DOHH2 (cell line): ENCODE measurements around the gene MTMR11.

ENCODE experiments used
- H3F3A ChIP-seq: fragments of 200-600 bp; sonication (generic), shearing (Covaris generic); 2 replicates; pipeline ENCODE4 v1.6.0; 2016; ENCODE audit warnings: antibody characterized with exemption, mild to moderate bottlenecking; ENCODE audit not compliant: control insufficient read depth, insufficient read depth
- H3K27ac ChIP-seq: fragments of 200-600 bp; sonication (generic); 2 replicates; pipeline ENCODE4 v1.5.1; 2014; ENCODE audit warnings: low read depth, mild to moderate bottlenecking, low read length, moderate library complexity
- H3K27me3 ChIP-seq: fragments of 200-600 bp; sonication (generic); 2 replicates; pipeline ENCODE4 v1.6.1; 2014; ENCODE audit warnings: mild to moderate bottlenecking, low read length, mixed read lengths; ENCODE audit not compliant: control insufficient read depth
- H3K36me3 ChIP-seq: fragments of 200-600 bp; sonication (generic); 2 replicates; pipeline ENCODE4 v1.6.1; 2014; ENCODE audit warnings: mild to moderate bottlenecking, low read length, moderate library complexity, mixed read lengths; ENCODE audit not compliant: control insufficient read depth
- H3K4me1 ChIP-seq: fragments of 200-600 bp; sonication (generic); 2 replicates; pipeline ENCODE4 v1.6.1; 2014; ENCODE audit warnings: mild to moderate bottlenecking, low read length, mixed read lengths; ENCODE audit not compliant: control insufficient read depth
- H3K4me2 ChIP-seq: fragments of 200-600 bp; sonication (generic); 2 replicates; pipeline ENCODE4 v1.6.0; 2014; ENCODE audit warnings: mild to moderate bottlenecking, low read length, moderate library complexity
- H3K4me3 ChIP-seq: fragments of 200-600 bp; sonication (generic); 2 replicates; pipeline ENCODE4 v1.5.1; 2014; ENCODE audit warnings: mild to moderate bottlenecking, low read length, mixed read lengths
- H3K79me2 ChIP-seq: fragments of 200-600 bp; sonication (generic); 2 replicates; pipeline ENCODE4 v1.6.1; 2014; ENCODE audit warnings: mild to moderate bottlenecking, low read length, mixed read lengths; ENCODE audit not compliant: control insufficient read depth
- H3K9me2 ChIP-seq: fragments of 200-600 bp; sonication (generic); replicated peaks from 2 replicates; pipeline ENCODE4 v1.6.1; 2014; ENCODE audit warnings: mild to moderate bottlenecking, low read length, mixed read lengths; ENCODE audit not compliant: control insufficient read depth
- H3K9me3 ChIP-seq: fragments of 200-600 bp; sonication (generic); 2 replicates; pipeline ENCODE4 v1.6.1; 2014; ENCODE audit warnings: antibody characterized with exemption, low read length, mixed read lengths; ENCODE audit not compliant: control insufficient read depth, insufficient read depth
- H4K20me1 ChIP-seq: fragments of 200-600 bp; sonication (generic); 2 replicates; pipeline ENCODE4 v1.6.0; 2014; ENCODE audit warnings: low read depth, mild to moderate bottlenecking, antibody characterized with exemption, low read length, moderate library complexity; ENCODE audit not compliant: control insufficient read depth, insufficient read depth
- CTCF ChIP-seq: fragments of 200-600 bp; sonication (generic); IDR thresholded peaks from one replicate; pipeline ENCODE4 v1.5.1; 2014; ENCODE audit warnings: antibody characterized with exemption, mild to moderate bottlenecking, low read depth, low read length; ENCODE audit not compliant: poor library complexity, severe bottlenecking
- EZH2phosphoT487 ChIP-seq: fragments of 200-600 bp; sonication (generic); IDR thresholded peaks from 2 replicates; pipeline ENCODE4 v1.6.1; 2017; ENCODE audit warnings: borderline replicate concordance, mild to moderate bottlenecking, antibody characterized with exemption, low read length, moderate library complexity, mixed read lengths

MTMR11 gene

GRCh38 chr1:149928401-149928724 is 8.3 kb downstream of the MTMR11 start:
- H3K9me3 ChIP-seq: no peaks in the 10 kb centered on the region
- peaks cover 42% of the 10 kb centered on the region for H3K36me3 ChIP-seq

GRCh38 chr1:149927563-149928400 is 8.9 kb downstream of the MTMR11 start, which contains the start of gene SF3B4:
SF3B4 (minus strand) TSS chr1:149927803; CDS start chr1:149927759, 44 bp downstream.
- H3K36me3 ChIP-seq: peaks cover 47% of the 10 kb centered on the region
- H3K27ac ChIP-seq: peak within 1 kb of the TSS; percentile 79
- H3K4me2 ChIP-seq: peak within 1 kb of the TSS; percentile 85
- no peak for TF ChIP-seq CTCF
- TF ChIP-seq EZH2phosphoT487: no peak
- no peaks in the 10 kb centered on the region for H3K9me2 ChIP-seq
- H3K79me2 ChIP-seq: peaks cover 34% of the 10 kb centered on the region
- peaks cover 19% of the 10 kb centered on the region for H4K20me1 ChIP-seq
- H3K27me3 ChIP-seq: no peaks in the 10 kb centered on the region
- H3K4me3 ChIP-seq: peak within 1 kb of the TSS; percentile 93
- H3F3A ChIP-seq: no peaks in the 10 kb centered on the region
- H3K9me3 ChIP-seq: no peaks in the 10 kb centered on the region
- H3K4me1 ChIP-seq: peaks cover 29% of the 10 kb centered on the region

More at GRCh38 chr1:149928401-149928724, 8.3 kb downstream of the MTMR11 start:
- Histone ChIP-seq H3K4me1 (peaks cover 29% of the 10 kb centered on the region), H3F3A (no peaks in the 10 kb centered on the region), H3K79me2 (peaks cover 34% of the 10 kb centered on the region), H4K20me1 (peaks cover 19% of the 10 kb centered on the region), H3K27ac (peak overlapping the region; percentile 79), H3K4me3 (peak overlapping the region; percentile 93), H3K9me2 (no peaks in the 10 kb centered on the region), H3K27me3 (no peaks in the 10 kb centered on the region), H3K4me2 (peak overlapping the region; percentile 85)
- no peak for TF ChIP-seq CTCF
- no peak for TF ChIP-seq EZH2phosphoT487

DNA sequence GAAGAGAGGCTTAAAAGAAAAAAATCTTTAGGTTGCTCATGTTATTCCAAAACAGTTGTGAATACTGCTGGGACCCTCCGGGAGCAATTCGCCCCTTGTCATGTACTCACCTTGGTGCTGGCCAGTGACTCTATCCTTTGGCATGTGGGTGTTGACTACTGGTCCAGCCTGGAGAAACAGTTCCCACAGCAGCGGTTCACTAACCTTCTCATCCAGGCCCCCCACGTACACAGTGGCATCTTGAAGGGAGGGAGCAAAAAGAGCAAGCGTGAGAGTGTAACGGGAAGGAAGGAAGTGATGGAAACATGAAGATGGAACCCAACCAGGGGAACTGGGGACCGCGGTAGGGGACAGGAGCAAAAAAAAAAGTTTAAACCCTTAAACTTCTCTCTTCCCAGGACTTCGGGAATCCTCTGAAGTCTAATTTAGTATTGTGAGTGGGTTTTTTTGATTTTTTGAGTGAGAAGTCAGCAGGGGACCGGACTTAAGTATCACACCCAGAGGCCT is 9.6 kb downstream of the MTMR11 start:
- H3K79me2 ChIP-seq: peaks cover 34% of the 10 kb centered on the region
- H3K9me2 ChIP-seq: no peaks in the 10 kb centered on the region
- H3K9me3 ChIP-seq: no peaks in the 10 kb centered on the region
- no peaks in the 10 kb centered on the region for H3K27me3 ChIP-seq
- peak overlapping the region; percentile 79 for H3K27ac ChIP-seq
- peak overlapping the region; percentile 85 for H3K4me2 ChIP-seq
- peak overlapping the region; percentile 93 for H3K4me3 ChIP-seq
- H3F3A ChIP-seq: no peaks in the 10 kb centered on the region; the same call in 1 of the 2 replicates
- H3K36me3 ChIP-seq: peaks cover 52% of the 10 kb centered on the region
- H4K20me1 ChIP-seq: peaks cover 19% of the 10 kb centered on the region
- TF ChIP-seq EZH2phosphoT487: no peak
- no peak for TF ChIP-seq CTCF
- peaks cover 29% of the 10 kb centered on the region for H3K4me1 ChIP-seq
